GM12865 (cell line): ENCODE measurements around the gene XPO1.
A peak's percentile ranks its signal among the peaks of the same experiment; 100 is the strongest.
"Not testable (repeated sequence)": the region's sequence is repeated elsewhere in the genome, so short reads cannot be mapped to it uniquely, and the experiment has no call there.

Experiments
- DNase-seq: peaks from one replicate; pipeline ENCODE4 v3.0.0; 2010; ENCODE audit warnings: low read depth
- H3K4me3 ChIP-seq: 2 replicates; pipeline ENCODE4 v1.5.1; 2011; ENCODE audit warnings: mild to moderate bottlenecking, low read depth, low read length, control low read depth
- TF ChIP-seq, protein P1 (sequence below): IDR thresholded peaks from 2 replicates; pipeline ENCODE4 v1.5.1; 2011; ENCODE audit warnings: low read length, control low read depth, low read depth, inconsistent platforms; ENCODE audit not compliant: insufficient read depth; ENCODE audit errors: missing control alignments

XPO1 gene

DNA sequence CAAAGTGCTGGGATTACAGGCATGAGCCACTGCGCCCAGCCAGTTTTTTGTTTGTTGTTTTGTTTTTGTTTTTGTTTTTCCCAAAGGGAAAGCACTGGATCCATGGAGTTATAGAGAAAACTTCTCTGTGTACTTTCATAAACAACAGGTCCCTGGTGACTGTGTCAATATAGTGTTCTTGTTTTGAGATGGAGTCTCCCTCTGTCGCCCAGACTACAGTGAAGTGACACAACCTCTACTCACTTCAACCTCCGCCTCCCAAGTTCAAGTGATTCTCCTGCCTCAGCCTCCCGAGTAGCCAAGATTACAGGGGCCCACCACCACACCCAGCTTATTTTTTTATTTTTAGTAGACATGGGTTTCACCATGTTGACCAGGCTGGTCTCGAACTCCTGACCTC lies 83.8 kb downstream of the XPO1 start:
- DNase-seq: no peak
- no peak overlapping the region for H3K4me3 ChIP-seq
- TF ChIP-seq, protein P1, sequence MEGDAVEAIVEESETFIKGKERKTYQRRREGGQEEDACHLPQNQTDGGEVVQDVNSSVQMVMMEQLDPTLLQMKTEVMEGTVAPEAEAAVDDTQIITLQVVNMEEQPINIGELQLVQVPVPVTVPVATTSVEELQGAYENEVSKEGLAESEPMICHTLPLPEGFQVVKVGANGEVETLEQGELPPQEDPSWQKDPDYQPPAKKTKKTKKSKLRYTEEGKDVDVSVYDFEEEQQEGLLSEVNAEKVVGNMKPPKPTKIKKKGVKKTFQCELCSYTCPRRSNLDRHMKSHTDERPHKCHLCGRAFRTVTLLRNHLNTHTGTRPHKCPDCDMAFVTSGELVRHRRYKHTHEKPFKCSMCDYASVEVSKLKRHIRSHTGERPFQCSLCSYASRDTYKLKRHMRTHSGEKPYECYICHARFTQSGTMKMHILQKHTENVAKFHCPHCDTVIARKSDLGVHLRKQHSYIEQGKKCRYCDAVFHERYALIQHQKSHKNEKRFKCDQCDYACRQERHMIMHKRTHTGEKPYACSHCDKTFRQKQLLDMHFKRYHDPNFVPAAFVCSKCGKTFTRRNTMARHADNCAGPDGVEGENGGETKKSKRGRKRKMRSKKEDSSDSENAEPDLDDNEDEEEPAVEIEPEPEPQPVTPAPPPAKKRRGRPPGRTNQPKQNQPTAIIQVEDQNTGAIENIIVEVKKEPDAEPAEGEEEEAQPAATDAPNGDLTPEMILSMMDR: no peak

DNA sequence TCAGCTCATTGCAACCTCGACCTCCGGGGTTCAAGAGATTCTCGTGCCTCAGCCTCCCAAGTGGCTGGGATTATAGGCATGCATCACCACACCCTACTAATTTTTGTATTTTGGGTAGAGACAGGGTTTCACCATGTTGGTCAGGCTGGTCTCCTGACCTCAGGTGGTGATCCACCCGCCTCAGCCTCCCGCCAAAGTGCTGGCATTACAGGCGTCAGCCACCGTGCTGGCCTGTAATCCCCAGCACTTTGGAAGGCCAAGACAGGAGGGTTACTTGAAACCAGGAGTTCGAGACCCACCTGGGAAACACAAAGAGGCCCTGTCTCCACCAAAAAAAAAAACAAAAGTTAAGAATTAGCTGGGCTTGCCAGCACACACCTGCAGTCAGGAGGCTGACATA lies 85.8 kb downstream of the XPO1 start:
- no peak for DNase-seq
- TF ChIP-seq, protein P1: no peak
- H3K4me3 ChIP-seq: no peak overlapping the region

DNA sequence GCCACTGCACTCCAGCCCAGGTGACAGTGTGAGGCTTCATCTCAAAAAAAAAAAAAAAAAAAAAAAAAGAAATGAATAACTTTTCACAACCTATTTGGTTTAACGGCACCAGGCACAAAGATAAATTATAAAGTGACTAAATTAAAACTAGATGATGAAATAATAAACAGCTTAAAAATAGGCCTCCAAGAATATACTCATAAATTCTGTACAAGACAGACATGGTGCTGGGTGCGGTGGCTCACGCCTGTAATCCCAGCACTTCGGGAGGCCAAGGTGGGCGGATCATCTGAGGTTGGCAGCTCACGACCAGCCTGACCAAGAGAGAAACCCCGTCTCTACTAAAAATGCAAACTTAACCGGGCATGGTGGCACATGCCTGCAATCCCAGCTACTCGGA lies 87.0 kb downstream of the XPO1 start:
- no peak for DNase-seq
- TF ChIP-seq, protein P1: no peak
- H3K4me3 ChIP-seq: no peak overlapping the region

DNA sequence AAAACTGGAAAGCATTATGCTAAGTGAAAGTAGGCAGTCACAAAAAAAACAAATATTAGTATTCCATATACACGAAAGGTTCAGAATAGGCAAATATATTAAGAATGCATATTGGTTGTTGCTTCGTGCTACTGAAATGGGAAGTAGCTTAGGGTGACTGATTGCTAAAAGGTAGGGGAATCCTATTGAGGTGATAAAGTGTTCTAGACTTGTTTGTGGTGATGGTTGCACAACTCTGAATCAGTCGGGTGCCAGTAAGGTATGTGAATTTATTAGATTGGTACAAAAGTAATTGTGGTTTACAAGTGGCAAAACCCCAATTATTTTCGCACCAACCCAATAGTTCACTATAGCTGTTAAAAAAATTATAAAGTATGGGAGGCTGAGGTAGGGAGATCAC lies 88.0 kb downstream of the XPO1 start:
- TF ChIP-seq, protein P1: no peak
- no peak overlapping the region for H3K4me3 ChIP-seq
- peak; percentile 37 for DNase-seq

DNA sequence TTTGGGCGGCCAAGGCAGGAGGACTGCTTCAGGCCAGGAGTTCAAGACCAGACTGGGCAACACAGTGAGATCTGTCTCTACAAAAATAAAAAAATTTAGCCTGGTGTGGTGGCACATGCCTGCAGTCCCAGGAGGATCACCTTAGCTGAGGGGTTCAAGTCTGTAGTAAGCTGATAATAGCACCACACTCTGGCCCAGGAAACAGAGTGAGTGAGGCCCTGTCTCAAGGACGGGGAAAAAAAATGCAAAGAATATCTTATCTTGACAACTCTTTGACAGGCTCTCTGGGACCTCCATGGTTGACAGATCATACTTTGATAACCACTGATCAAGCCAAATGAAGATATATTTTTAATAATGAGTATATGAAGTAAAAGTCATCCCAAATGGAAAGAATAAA lies 89.9 kb downstream of the XPO1 start:
- TF ChIP-seq, protein P1: no peak
- DNase-seq: no peak
- no peak overlapping the region for H3K4me3 ChIP-seq

DNA sequence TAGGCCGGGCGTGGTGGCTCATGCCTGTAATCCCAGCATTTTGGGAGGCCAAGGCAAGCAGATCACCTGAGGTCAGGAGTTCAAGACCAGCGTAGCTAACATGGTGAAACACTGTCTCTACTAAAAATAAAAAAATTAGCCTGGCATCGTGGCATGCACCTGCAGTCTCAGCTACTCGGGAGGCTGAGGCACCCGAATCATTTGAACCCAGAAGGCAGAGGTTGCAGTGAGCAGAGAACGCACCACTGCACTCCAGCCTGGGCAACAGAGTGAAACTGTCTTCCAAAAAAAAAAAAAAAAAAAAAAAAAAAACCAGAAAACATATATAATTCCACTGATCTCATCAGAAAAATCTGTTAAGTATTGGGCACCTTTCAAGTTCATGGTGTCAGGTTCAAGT lies 91.2 kb downstream of the XPO1 start:
- not testable (repeated sequence) for DNase-seq, H3K4me3 ChIP-seq

DNA sequence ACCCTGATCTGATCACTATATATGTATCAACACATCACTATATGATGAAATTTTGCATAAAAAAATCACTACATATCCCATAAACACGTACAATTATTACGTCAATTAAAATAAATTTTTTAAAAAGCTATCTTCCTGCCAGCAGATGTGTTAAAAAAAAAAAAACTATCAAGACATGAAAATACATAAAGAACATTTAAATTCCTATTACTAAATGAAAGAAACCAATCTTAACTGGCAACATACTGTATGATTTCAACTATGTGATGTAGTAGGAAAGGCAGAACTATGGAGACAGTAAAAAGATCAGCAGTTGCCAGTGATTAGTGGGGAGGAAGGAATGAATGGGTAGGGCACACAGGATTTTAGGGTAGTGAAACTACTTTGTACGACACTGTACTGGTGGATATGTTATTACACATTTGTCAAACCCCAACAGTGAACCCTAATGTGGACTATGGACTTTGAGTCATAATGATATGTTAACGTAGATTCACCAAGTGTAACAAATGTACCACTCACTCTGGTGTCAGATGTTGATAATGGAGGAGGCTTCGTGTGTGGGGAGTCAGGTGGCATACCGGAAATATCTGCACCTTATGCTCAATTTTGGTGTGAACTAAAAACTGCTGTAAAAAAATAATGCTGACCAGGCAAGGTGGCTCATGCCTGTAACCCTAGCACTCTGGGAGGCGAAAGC lies 94.7 kb downstream of the XPO1 start:
- TF ChIP-seq, protein P1: no peak
- no peak overlapping the region for H3K4me3 ChIP-seq
- DNase-seq: peak; percentile 86
